ENCODE results near the gene RAPSN. TPM values are rescaled to one million over a fixed set of nuclear protein-coding genes. Genes with fewer than 3 reads are reported as not detected.

Gene RAPSN
- total RNA-seq, 1 experiment from 2014 or later, result not detected

DNA sequence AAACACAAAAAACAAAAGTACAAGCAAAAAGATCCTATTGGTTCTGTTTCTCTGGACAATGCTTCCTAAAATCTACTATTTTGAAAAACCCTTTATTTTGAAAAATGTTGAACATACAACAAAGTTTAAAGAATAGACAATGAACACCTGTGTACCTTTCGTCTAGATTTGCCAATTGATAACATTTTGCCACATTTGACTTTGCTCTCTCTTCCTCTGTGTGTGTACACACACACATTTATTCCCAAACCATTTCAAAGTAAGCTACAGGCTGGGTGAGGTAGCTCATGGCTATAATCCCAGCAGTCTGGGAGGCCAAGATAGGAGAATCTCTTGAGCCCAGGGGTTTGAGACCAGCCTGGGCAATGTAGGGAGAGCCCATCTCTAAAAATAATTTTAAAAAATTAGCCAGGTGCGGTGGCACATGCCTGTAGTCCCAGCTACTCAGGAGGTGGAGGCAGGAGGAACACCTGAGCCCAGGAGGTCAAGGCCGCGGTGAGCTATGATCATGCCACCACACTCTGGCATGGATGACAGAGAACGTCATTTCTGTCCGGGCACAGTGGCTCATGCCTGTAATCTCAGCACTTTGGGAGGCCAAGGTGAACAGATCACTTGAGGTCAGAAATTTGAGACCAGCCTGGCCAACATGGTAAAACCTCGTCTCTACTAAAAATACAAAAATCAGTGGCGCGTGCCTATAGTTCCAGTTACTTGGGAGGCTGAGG lies 17.4 kb downstream of the RAPSN start:
- H4K20me1 ChIP-seq (ENCODE audit: low read length), result no peaks in the 10 kb centered on the region
- no TSS peak for BruUV-seq (replicated peaks)
- TF ChIP-seq, protein P1, sequence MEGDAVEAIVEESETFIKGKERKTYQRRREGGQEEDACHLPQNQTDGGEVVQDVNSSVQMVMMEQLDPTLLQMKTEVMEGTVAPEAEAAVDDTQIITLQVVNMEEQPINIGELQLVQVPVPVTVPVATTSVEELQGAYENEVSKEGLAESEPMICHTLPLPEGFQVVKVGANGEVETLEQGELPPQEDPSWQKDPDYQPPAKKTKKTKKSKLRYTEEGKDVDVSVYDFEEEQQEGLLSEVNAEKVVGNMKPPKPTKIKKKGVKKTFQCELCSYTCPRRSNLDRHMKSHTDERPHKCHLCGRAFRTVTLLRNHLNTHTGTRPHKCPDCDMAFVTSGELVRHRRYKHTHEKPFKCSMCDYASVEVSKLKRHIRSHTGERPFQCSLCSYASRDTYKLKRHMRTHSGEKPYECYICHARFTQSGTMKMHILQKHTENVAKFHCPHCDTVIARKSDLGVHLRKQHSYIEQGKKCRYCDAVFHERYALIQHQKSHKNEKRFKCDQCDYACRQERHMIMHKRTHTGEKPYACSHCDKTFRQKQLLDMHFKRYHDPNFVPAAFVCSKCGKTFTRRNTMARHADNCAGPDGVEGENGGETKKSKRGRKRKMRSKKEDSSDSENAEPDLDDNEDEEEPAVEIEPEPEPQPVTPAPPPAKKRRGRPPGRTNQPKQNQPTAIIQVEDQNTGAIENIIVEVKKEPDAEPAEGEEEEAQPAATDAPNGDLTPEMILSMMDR (conservative IDR thresholded peaks at IDR 0.05; ENCODE audit: low read depth, low read length), result no peak
- no peak for TF ChIP-seq EZH2phosphoT487 (IDR thresholded peaks at IDR 0.05; ENCODE audit: borderline replicate concordance, low read length)
- no peak for TF ChIP-seq EZH2 (IDR thresholded peaks at IDR 0.05; ENCODE audit: low read length, unreplicated experiment)
- no peak overlapping the region for H3K27ac ChIP-seq (ENCODE audit: low read length)
- ATAC-seq (no peak), DNase-seq (no peak)
- no peaks in the 10 kb centered on the region for H3K27me3 ChIP-seq (ENCODE audit: low read length)
- no peak overlapping the region for H3K9ac ChIP-seq (ENCODE audit: low read length)
- H3K9me2 ChIP-seq (replicated peaks; ENCODE audit: low read length), result no peaks in the 10 kb centered on the region
- no peaks in the 10 kb centered on the region for H3K36me3 ChIP-seq (ENCODE audit: low read depth, low read length)
- H3K9me3 ChIP-seq (ENCODE audit: low read length), result no peaks in the 10 kb centered on the region
- no peaks in the 10 kb centered on the region for H3F3A ChIP-seq (ENCODE audit: low read length, unreplicated experiment)
- ChIA-PET POLR2A (ENCODE audit: unreplicated experiment) (no interaction called here), CTCF (no interaction called here)
- intact Hi-C loops (cut with micrococcal nuclease), result no loop called here
- H3K4me1 ChIP-seq (ENCODE audit: insufficient read depth, low read length), result no peaks in the 10 kb centered on the region
- H3K79me2 ChIP-seq (ENCODE audit: low read length), result no peaks in the 10 kb centered on the region
- H3K4me2 ChIP-seq (ENCODE audit: low read length), result no peak overlapping the region
- H2AFZ ChIP-seq (ENCODE audit: low read length), result no peak overlapping the region
- no peak overlapping the region for H3K4me3 ChIP-seq (ENCODE audit: low read length)

DNA sequence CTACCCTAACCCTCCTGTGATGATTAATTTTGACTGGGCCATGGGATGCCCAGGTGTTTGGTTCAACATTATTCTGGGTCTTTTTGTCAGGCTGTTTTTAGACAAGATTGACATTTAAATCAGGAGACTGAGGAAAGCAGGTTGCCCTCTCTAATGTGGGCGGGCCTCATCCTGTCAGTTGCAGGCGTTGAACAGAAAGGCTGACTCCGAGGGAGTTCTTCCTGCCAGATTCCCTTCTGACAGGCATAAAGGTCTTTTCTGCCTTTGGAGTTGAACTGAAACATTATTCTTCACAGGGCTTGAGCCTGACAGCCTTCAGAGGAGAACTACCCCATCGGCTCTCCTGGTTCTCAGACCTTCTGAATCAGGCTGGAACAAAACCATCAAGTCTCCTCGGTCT lies 18.4 kb downstream of the RAPSN start:
- BruUV-seq (replicated peaks), result no TSS peak
- Histone ChIP-seq H3K4me2 (ENCODE audit: low read length) (no peak overlapping the region), H3K27ac (ENCODE audit: low read length) (no peak overlapping the region), H3K9ac (ENCODE audit: low read length) (no peak overlapping the region), H2AFZ (ENCODE audit: low read length) (no peak overlapping the region), H3K4me1 (ENCODE audit: insufficient read depth, low read length) (no peaks in the 10 kb centered on the region), H3K36me3 (ENCODE audit: low read depth, low read length) (no peaks in the 10 kb centered on the region), H3K9me3 (ENCODE audit: low read length) (no peaks in the 10 kb centered on the region), H3F3A (ENCODE audit: low read length, unreplicated experiment) (no peaks in the 10 kb centered on the region), H4K20me1 (ENCODE audit: low read length) (no peaks in the 10 kb centered on the region), H3K9me2 (replicated peaks; ENCODE audit: low read length) (no peaks in the 10 kb centered on the region), H3K4me3 (ENCODE audit: low read length) (no peak overlapping the region), H3K27me3 (ENCODE audit: low read length) (no peaks in the 10 kb centered on the region), H3K79me2 (ENCODE audit: low read length) (peaks cover 7% of the 10 kb centered on the region)
- CTCF ChIA-PET, result no interaction called here
- POLR2A ChIA-PET (ENCODE audit: unreplicated experiment), result no interaction called here
- DNase-seq (no peak), ATAC-seq (no peak)
- TF ChIP-seq, protein P1 (conservative IDR thresholded peaks at IDR 0.05; ENCODE audit: low read depth, low read length), result no peak
- TF ChIP-seq EZH2 (IDR thresholded peaks at IDR 0.05; ENCODE audit: low read length, unreplicated experiment) (no peak), EZH2phosphoT487 (IDR thresholded peaks at IDR 0.05; ENCODE audit: borderline replicate concordance, low read length) (no peak)
- intact Hi-C loops (cut with micrococcal nuclease), result no loop called here
